Thoracic aorta (tissue), 2 donors: ENCODE data around the gene EHMT1. TPM values are rescaled to one million over a fixed set of nuclear protein-coding genes. Genes with fewer than 3 reads are reported as not detected.
"Not testable (repeated sequence)": the region's sequence is repeated elsewhere in the genome, so short reads cannot be mapped to it uniquely, and the experiment has no call there.

ENCODE experiments used
- ATAC-seq: fragments of 150-250 bp; one replicate; pipeline ENCODE4 v1.8.0; 2017; ENCODE audit warnings: low read depth; ENCODE audit not compliant: insufficient number of reproducible peaks, low FRiP score
- DNase-seq: peaks from one replicate; pipeline ENCODE4 v3.0.0-alpha.2; 2020; ENCODE audit warnings: low spot score
- H3K27ac ChIP-seq, 2 donors: fragments of 200-600 bp; sonication (generic); 1 replicate in 1 of 2; 2 replicates in 1 of 2; pipeline ENCODE4 v1.5.1; 2016; ENCODE audit warnings: mild to moderate bottlenecking in 2 of 2, moderate library complexity in 2 of 2
- H3K27me3 ChIP-seq: fragments of 200-600 bp; sonication (generic); replicated peaks from 2 replicates; pipeline ENCODE4 v1.6.0; 2016; ENCODE audit warnings: mild to moderate bottlenecking; ENCODE audit not compliant: insufficient read depth
- H3K36me3 ChIP-seq: fragments of 200-600 bp; sonication (generic); one replicate; pipeline ENCODE4 v1.5.1; 2016
- H3K4me1 ChIP-seq, 2 donors: fragments of 200-600 bp; sonication (generic); 1 replicate in 1 of 2; 2 replicates in 1 of 2; pipeline versions ENCODE4 v1.5.1 to v1.6.0; 2016; ENCODE audit warnings: low read depth in 2 of 2, mild to moderate bottlenecking in 1 of 2; ENCODE audit not compliant: control insufficient read depth in 1 of 2
- H3K4me3 ChIP-seq: fragments of 200-600 bp; sonication (generic); 2 replicates; pipeline ENCODE4 v1.5.1; 2016; ENCODE audit warnings: mild to moderate bottlenecking
- H3K9me3 ChIP-seq: fragments of 200-600 bp; sonication (generic); 2 replicates; pipeline ENCODE4 v1.5.1; 2016
- CTCF ChIP-seq: fragments of 200-600 bp; sonication (generic); IDR thresholded peaks from one replicate; pipeline ENCODE4 v1.5.1; 2019; ENCODE audit warnings: antibody characterized with exemption
- total RNA-seq, 2 donors: library from RNA; depleted of rRNA; stranded (reverse); fragments of >200 nt; gene quantifications; one replicate each; pipeline versions ENCODE4 v1.1.0 to v1.2.3, GENCODE V29; 2016

Gene EHMT1
- total RNA-seq, 2 donors from 2014 or later: 67.6 to 150 TPM

- TF ChIP-seq CTCF: no peak
- no peak overlapping the region for H3K27ac ChIP-seq
- no peak overlapping the region for H3K4me3 ChIP-seq
- DNase-seq (no peak), ATAC-seq (no peak)
- H3K36me3 ChIP-seq: peaks cover 12% of the 10 kb centered on the region
- no peaks in the 10 kb centered on the region for H3K9me3 ChIP-seq
- H3K27me3 ChIP-seq: no peaks in the 10 kb centered on the region
- peaks cover 0 to 6% of the 10 kb centered on the region in 2 donors for H3K4me1 ChIP-seq
Observed at GRCh38 chr9:137709411-137710101, 90.8 kb downstream of the EHMT1 start.

- Histone ChIP-seq H3K27me3 (no peaks in the 10 kb centered on the region), H3K4me1 (peaks cover 0 to 6% of the 10 kb centered on the region in 2 donors), H3K9me3 (no peaks in the 10 kb centered on the region), H3K36me3 (peaks cover 12% of the 10 kb centered on the region), H3K27ac (no peak overlapping the region), H3K4me3 (no peak overlapping the region)
- DNase-seq: no peak
- no peak for TF ChIP-seq CTCF
- no peak for ATAC-seq
Observed at GRCh38 chr9:137710704-137711103, 91.9 kb downstream of the EHMT1 start.

GRCh38 chr9:137711678-137712105 is 92.9 kb downstream of the EHMT1 start:
- Histone ChIP-seq H3K36me3 (peaks cover 12% of the 10 kb centered on the region), H3K9me3 (no peaks in the 10 kb centered on the region)
- DNase-seq: no peak

GRCh38 chr9:137715321-137715720 is 96.5 kb downstream of the EHMT1 start:
- ATAC-seq (no peak), DNase-seq (no peak)
- no peaks in the 10 kb centered on the region for H3K9me3 ChIP-seq
- peaks cover 17% of the 10 kb centered on the region for H3K36me3 ChIP-seq
- no peaks in the 10 kb centered on the region for H3K27me3 ChIP-seq
- no peak overlapping the region for H3K4me3 ChIP-seq
- H3K4me1 ChIP-seq: no peaks in the 10 kb centered on the region
- H3K27ac ChIP-seq: no peak overlapping the region
- no peak for TF ChIP-seq CTCF

More at GRCh38 chr9:137711678-137712105, 92.9 kb downstream of the EHMT1 start:
- no peak for TF ChIP-seq CTCF
- H3K27me3 ChIP-seq: no peaks in the 10 kb centered on the region
- no peaks in the 10 kb centered on the region for H3K4me1 ChIP-seq
- no peak overlapping the region for H3K27ac ChIP-seq
- no peak for ATAC-seq
- no peak overlapping the region for H3K4me3 ChIP-seq

GRCh38 chr9:137715866-137716693 is 97.3 kb downstream of the EHMT1 start:
- H3K4me1 ChIP-seq, H3K27ac ChIP-seq, ATAC-seq, H3K4me3 ChIP-seq, H3K9me3 ChIP-seq, DNase-seq, H3K27me3 ChIP-seq: not testable (repeated sequence)
- H3K36me3 ChIP-seq: peaks cover 22% of the 10 kb centered on the region
